NCI-H146 treated with DMSO at 0.1 percent for 48 hours (cell line): Measurements from ENCODE around the gene PCDHGA6.
"Not testable (repeated sequence)": the region's sequence is repeated elsewhere in the genome, so short reads cannot be mapped to it uniquely, and the experiment has no call there.

Experiments
- DNase-seq: peaks from one replicate; lab custom pipeline; 2025; ENCODE audit not compliant: unreplicated experiment; lab: John Stamatoyannopoulos, UW

PCDHGA6 gene

GRCh38 chr5:141373673-141374317, at the start of gene PCDHGA6:
PCDHGA6 (plus strand) TSS chr5:141373891; CDS start chr5:141374084, 193 bp downstream.
- DNase-seq: no peak

- peak; percentile 63 for DNase-seq
Observed at GRCh38 chr5:141326088-141326854, 47.4 kb upstream of the PCDHGA6 start.

GRCh38 chr5:141328231-141328630, 45.5 kb upstream of the PCDHGA6 start:
- no peak for DNase-seq

- DNase-seq: no peak
Observed at GRCh38 chr5:141330299-141331080, 43.2 kb upstream of the PCDHGA6 start, which contains the start of gene PCDHGA1. PCDHGA1 (plus strand) TSS chr5:141330514.

GRCh38 chr5:141332571-141332970, 41.1 kb upstream of the PCDHGA6 start:
- not testable (repeated sequence) for DNase-seq

- DNase-seq: no peak
Observed at GRCh38 chr5:141338538-141339306, 35.0 kb upstream of the PCDHGA6 start, which contains the start of gene PCDHGA2. PCDHGA2 (plus strand) TSS chr5:141338760.

GRCh38 chr5:141340781-141341354, 32.8 kb upstream of the PCDHGA6 start:
- DNase-seq: not testable (repeated sequence)

GRCh38 chr5:141342773-141343172, 30.9 kb upstream of the PCDHGA6 start:
- DNase-seq: no peak

- DNase-seq: no peak
Observed at GRCh38 chr5:141343242-141343952, 30.3 kb upstream of the PCDHGA6 start, which contains the start of gene PCDHGA3. PCDHGA3 (plus strand) TSS chr5:141343829; CDS start chr5:141344034, 205 bp downstream.

- no peak for DNase-seq
Observed at GRCh38 chr5:141343953-141344463, 29.7 kb upstream of the PCDHGA6 start.

GRCh38 chr5:141345327-141345726, 28.4 kb upstream of the PCDHGA6 start:
- no peak for DNase-seq

- not testable (repeated sequence) for DNase-seq
Observed at GRCh38 chr5:141346017-141346416, 27.7 kb upstream of the PCDHGA6 start.

- DNase-seq: peak; percentile 50
Observed at GRCh38 chr5:141349917-141350619, 23.6 kb upstream of the PCDHGA6 start, which contains the start of gene PCDHGB1. PCDHGB1 (plus strand) TSS chr5:141350099; CDS start chr5:141350261, 162 bp downstream.

- no peak for DNase-seq
Observed at GRCh38 chr5:141351591-141351990, 22.1 kb upstream of the PCDHGA6 start.

GRCh38 chr5:141354900-141355469, 18.7 kb upstream of the PCDHGA6 start, which contains the start of gene PCDHGA4:
PCDHGA4 (plus strand) TSS chr5:141355021; CDS start chr5:141355108, 87 bp downstream.
- no peak for DNase-seq

- DNase-seq: no peak
Observed at GRCh38 chr5:141355641-141356040, 18.1 kb upstream of the PCDHGA6 start.

GRCh38 chr5:141356133-141356532, 17.6 kb upstream of the PCDHGA6 start:
- DNase-seq: no peak

- DNase-seq: no peak
Observed at GRCh38 chr5:141356950-141357349, 16.7 kb upstream of the PCDHGA6 start.
